Head of caudate nucleus (tissue), 42 donors: ENCODE data around the gene GTF2F2.
"Not testable (repeated sequence)": the region's sequence is repeated elsewhere in the genome, so short reads cannot be mapped to it uniquely, and the experiment has no call there.

ENCODE experiments used
- DNase-seq, 42 donors: peaks; one replicate each; pipeline versions ENCODE4 v3.0.0 to v3.0.0-alpha.2; 2020 to 2021; ENCODE audit warnings: mixed read lengths in 7 of 42
- intact Hi-C: fragments of 100-400 bp; cut with DNase I; formaldehyde crosslinking; loops from one replicate; pipeline ENCODE4 v1.15.0; 2022

Gene GTF2F2

GRCh38 chr13:45278096-45278645 lies 157.9 kb downstream of the GTF2F2 start:
- DNase-seq = peak in 8 of 42 donors; percentile 20 to 50 (median 34)
- intact Hi-C loops = loop anchor here (5.0 kb wide), 1 partner anchor 231 kb away; no protein-coding TSS in a partner anchor

- intact Hi-C loops = loop anchor here (2.0 kb wide), 1 partner anchor 85 kb away; no protein-coding TSS in a partner anchor
- no peak for DNase-seq
Measured at GRCh38 chr13:45280011-45280410, 159.7 kb downstream of the GTF2F2 start.

- peak; percentile 82 to 96 (median 90) for DNase-seq
- intact Hi-C loops = loop anchor here (2.0 kb wide), 1 partner anchor 86 kb away; no protein-coding TSS in a partner anchor
Measured at GRCh38 chr13:45280751-45281634, 160.7 kb downstream of the GTF2F2 start.

GRCh38 chr13:45282994-45283393 lies 162.7 kb downstream of the GTF2F2 start:
- intact Hi-C loops = no loop called here
- no peak for DNase-seq

- intact Hi-C loops = no loop called here
- peak in 1 of 42 donors; percentile 34 for DNase-seq
Measured at GRCh38 chr13:45289936-45290563, 169.7 kb downstream of the GTF2F2 start.

GRCh38 chr13:45292176-45292575 lies 171.9 kb downstream of the GTF2F2 start:
- intact Hi-C loops = no loop called here
- peak in 1 of 42 donors; percentile 30 for DNase-seq

- no peak for DNase-seq
- intact Hi-C loops = no loop called here
Measured at GRCh38 chr13:45295536-45295935, 175.2 kb downstream of the GTF2F2 start.

GRCh38 chr13:45296259-45296658 lies 175.9 kb downstream of the GTF2F2 start:
- intact Hi-C loops = no loop called here
- DNase-seq = no peak

- DNase-seq = peak in 40 of 42 donors; percentile 31 to 80 (median 54)
- intact Hi-C loops = no loop called here
Measured at GRCh38 chr13:45297456-45298205, 177.3 kb downstream of the GTF2F2 start.

GRCh38 chr13:45298206-45298505 lies 177.8 kb downstream of the GTF2F2 start:
- intact Hi-C loops = no loop called here
- DNase-seq = no peak

- intact Hi-C loops, DNase-seq: not testable (repeated sequence)
Measured at GRCh38 chr13:45298550-45298949, 178.2 kb downstream of the GTF2F2 start.

- DNase-seq = no peak
- intact Hi-C loops = no loop called here
Measured at GRCh38 chr13:45299194-45299593, 178.9 kb downstream of the GTF2F2 start.

- intact Hi-C loops = loop anchor here (10.0 kb wide), 1 partner anchor 326 kb away; no protein-coding TSS in a partner anchor
- DNase-seq = peak in 22 of 42 donors; percentile 18 to 71 (median 43)
Measured at GRCh38 chr13:45300190-45300985, 180.1 kb downstream of the GTF2F2 start.

- DNase-seq = peak in 1 of 42 donors; percentile 10
- intact Hi-C loops = loop anchor here (10.0 kb wide), 1 partner anchor 326 kb away; no protein-coding TSS in a partner anchor
Measured at GRCh38 chr13:45301263-45301662, 181.0 kb downstream of the GTF2F2 start.

GRCh38 chr13:45302507-45302906 lies 182.2 kb downstream of the GTF2F2 start:
- peak in 3 of 42 donors; percentile 32 to 54 (median 43) for DNase-seq
- intact Hi-C loops = loop anchor here (10.0 kb wide), 1 partner anchor 328 kb away; no protein-coding TSS in a partner anchor

GRCh38 chr13:45303026-45303425 lies 182.7 kb downstream of the GTF2F2 start:
- intact Hi-C loops = loop anchor here (10.0 kb wide), 1 partner anchor 328 kb away; no protein-coding TSS in a partner anchor
- DNase-seq = no peak

GRCh38 chr13:45303866-45304265 lies 183.6 kb downstream of the GTF2F2 start:
- DNase-seq = peak in 16 of 42 donors; percentile 12 to 80 (median 28)
- intact Hi-C loops = loop anchor here (10.0 kb wide), 1 partner anchor 329 kb away; no protein-coding TSS in a partner anchor

GRCh38 chr13:45305079-45305478 lies 184.8 kb downstream of the GTF2F2 start:
- no peak for DNase-seq
- intact Hi-C loops = loop anchor here (10.0 kb wide), 1 partner anchor 330 kb away; no protein-coding TSS in a partner anchor
